Measurements from ENCODE around the gene HS3ST4. TPM values are rescaled to one million over a fixed set of nuclear protein-coding genes. Genes with fewer than 3 reads are reported as not detected.

Gene HS3ST4
- total RNA-seq, 1 experiment from 2014 or later, result not detected

DNA sequence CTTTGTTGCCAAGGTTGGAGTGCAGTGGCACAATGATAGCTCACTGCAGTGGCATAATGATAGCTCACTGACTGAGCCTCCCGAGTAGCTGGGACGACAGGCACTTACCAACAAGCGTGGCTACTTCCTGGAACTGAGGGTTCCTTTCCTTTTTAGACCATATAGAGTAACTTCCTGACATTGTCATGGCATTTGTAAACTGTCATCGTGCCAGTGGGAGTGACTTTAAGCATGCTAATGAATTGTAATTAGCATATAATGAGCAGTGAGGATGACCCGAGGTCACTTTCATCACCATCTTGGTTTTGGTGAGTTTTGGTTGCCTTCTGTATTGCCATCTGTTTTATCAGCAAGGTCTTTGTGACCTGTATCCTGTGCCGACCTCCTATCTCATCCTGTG is 162.4 kb downstream of the HS3ST4 start:
- Histone ChIP-seq H3K27ac (ENCODE audit: low read length) (no peak overlapping the region), H3K4me1 (ENCODE audit: control insufficient read depth, insufficient read depth, low read length) (no peaks in the 10 kb centered on the region), H3K36me3 (ENCODE audit: control insufficient read depth, insufficient read depth, low read length) (no peaks in the 10 kb centered on the region), H3K4me3 (ENCODE audit: low read depth in 2 of 2, low read length in 2 of 2) (no peak overlapping the region), H3K27me3 (ENCODE audit: control insufficient read depth, insufficient read depth, low read length) (no peaks in the 10 kb centered on the region), H3K9me3 (ENCODE audit: control insufficient read depth, insufficient read depth, low read depth, low read length) (no peaks in the 10 kb centered on the region)
- in situ Hi-C loops (cut with HindIII; ENCODE audit: low pct_unique_long_range_greater_than_20kb, low sequenced_read_pairs), result no loop called here
- TF ChIP-seq, protein P1, sequence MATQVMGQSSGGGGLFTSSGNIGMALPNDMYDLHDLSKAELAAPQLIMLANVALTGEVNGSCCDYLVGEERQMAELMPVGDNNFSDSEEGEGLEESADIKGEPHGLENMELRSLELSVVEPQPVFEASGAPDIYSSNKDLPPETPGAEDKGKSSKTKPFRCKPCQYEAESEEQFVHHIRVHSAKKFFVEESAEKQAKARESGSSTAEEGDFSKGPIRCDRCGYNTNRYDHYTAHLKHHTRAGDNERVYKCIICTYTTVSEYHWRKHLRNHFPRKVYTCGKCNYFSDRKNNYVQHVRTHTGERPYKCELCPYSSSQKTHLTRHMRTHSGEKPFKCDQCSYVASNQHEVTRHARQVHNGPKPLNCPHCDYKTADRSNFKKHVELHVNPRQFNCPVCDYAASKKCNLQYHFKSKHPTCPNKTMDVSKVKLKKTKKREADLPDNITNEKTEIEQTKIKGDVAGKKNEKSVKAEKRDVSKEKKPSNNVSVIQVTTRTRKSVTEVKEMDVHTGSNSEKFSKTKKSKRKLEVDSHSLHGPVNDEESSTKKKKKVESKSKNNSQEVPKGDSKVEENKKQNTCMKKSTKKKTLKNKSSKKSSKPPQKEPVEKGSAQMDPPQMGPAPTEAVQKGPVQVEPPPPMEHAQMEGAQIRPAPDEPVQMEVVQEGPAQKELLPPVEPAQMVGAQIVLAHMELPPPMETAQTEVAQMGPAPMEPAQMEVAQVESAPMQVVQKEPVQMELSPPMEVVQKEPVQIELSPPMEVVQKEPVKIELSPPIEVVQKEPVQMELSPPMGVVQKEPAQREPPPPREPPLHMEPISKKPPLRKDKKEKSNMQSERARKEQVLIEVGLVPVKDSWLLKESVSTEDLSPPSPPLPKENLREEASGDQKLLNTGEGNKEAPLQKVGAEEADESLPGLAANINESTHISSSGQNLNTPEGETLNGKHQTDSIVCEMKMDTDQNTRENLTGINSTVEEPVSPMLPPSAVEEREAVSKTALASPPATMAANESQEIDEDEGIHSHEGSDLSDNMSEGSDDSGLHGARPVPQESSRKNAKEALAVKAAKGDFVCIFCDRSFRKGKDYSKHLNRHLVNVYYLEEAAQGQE (IDR thresholded peaks at IDR 0.05; ENCODE audit: insufficient read depth in 1 of 2, low read depth in 2 of 2, low read length in 1 of 2), result no peak
- TF ChIP-seq SIN3A (IDR thresholded peaks at IDR 0.05; ENCODE audit: borderline replicate concordance, insufficient read depth, low read depth, low read length) (no peak), POLR2AphosphoS5 (IDR thresholded peaks at IDR 0.05; ENCODE audit: low read depth, low read length) (no peak), TCF7L2 (IDR thresholded peaks at IDR 0.05; ENCODE audit: low read depth, low read length) (no peak)
- TF ChIP-seq, protein P2, sequence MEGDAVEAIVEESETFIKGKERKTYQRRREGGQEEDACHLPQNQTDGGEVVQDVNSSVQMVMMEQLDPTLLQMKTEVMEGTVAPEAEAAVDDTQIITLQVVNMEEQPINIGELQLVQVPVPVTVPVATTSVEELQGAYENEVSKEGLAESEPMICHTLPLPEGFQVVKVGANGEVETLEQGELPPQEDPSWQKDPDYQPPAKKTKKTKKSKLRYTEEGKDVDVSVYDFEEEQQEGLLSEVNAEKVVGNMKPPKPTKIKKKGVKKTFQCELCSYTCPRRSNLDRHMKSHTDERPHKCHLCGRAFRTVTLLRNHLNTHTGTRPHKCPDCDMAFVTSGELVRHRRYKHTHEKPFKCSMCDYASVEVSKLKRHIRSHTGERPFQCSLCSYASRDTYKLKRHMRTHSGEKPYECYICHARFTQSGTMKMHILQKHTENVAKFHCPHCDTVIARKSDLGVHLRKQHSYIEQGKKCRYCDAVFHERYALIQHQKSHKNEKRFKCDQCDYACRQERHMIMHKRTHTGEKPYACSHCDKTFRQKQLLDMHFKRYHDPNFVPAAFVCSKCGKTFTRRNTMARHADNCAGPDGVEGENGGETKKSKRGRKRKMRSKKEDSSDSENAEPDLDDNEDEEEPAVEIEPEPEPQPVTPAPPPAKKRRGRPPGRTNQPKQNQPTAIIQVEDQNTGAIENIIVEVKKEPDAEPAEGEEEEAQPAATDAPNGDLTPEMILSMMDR (IDR thresholded peaks at IDR 0.05), result no peak
- CTCF ChIA-PET, result no interaction called here
- no peak for DNase-seq (ENCODE audit: low read depth, low spot score)
- ATAC-seq, result no peak
- no TSS peak for BruUV-seq (replicated peaks)
- POLR2A ChIA-PET, result no interaction called here
- intact Hi-C loops (cut with micrococcal nuclease; ENCODE audit: unreplicated experiment), result no loop called here

DNA sequence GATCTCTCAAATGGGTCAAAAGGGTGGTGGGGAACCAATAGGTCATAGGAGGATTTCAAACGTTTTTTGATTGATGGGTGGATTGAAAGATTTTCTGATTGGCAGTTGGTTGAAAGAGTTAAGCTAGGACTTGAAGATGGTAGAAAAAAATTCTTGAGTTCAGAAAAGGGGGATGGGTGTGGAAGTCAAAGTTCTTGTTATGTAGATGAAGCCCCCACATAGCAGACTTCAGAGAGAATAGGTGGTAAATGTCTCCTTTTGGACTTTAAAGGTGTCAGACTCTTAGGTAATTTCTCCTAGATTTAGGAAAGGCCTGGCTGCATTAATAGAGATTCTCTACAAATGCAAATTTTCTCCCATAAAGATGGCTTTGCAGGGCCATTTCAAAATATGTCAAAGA is 163.3 kb downstream of the HS3ST4 start:
- Histone ChIP-seq H3K27ac (ENCODE audit: low read length) (no peak overlapping the region), H3K36me3 (ENCODE audit: control insufficient read depth, insufficient read depth, low read length) (no peaks in the 10 kb centered on the region), H3K4me3 (ENCODE audit: low read depth in 2 of 2, low read length in 2 of 2) (no peak overlapping the region), H3K4me1 (ENCODE audit: control insufficient read depth, insufficient read depth, low read length) (no peaks in the 10 kb centered on the region), H3K9me3 (ENCODE audit: control insufficient read depth, insufficient read depth, low read depth, low read length) (no peaks in the 10 kb centered on the region), H3K27me3 (ENCODE audit: control insufficient read depth, insufficient read depth, low read length) (no peaks in the 10 kb centered on the region)
- TF ChIP-seq, protein P2 (IDR thresholded peaks at IDR 0.05), result no peak
- TF ChIP-seq, protein P1 (IDR thresholded peaks at IDR 0.05; ENCODE audit: insufficient read depth in 1 of 2, low read depth in 2 of 2, low read length in 1 of 2), result no peak
- TF ChIP-seq TCF7L2 (IDR thresholded peaks at IDR 0.05; ENCODE audit: low read depth, low read length) (no peak), POLR2AphosphoS5 (IDR thresholded peaks at IDR 0.05; ENCODE audit: low read depth, low read length) (no peak), SIN3A (IDR thresholded peaks at IDR 0.05; ENCODE audit: borderline replicate concordance, insufficient read depth, low read depth, low read length) (no peak)
- in situ Hi-C loops (cut with HindIII; ENCODE audit: low pct_unique_long_range_greater_than_20kb, low sequenced_read_pairs) (no loop called here), intact Hi-C loops (cut with micrococcal nuclease; ENCODE audit: unreplicated experiment) (no loop called here)
- POLR2A ChIA-PET, result no interaction called here
- CTCF ChIA-PET, result no interaction called here
- no peak for ATAC-seq
- no TSS peak for BruUV-seq (replicated peaks)
- DNase-seq (ENCODE audit: low read depth, low spot score), result no peak

Measured in Panc1 (cell line).